Astrocyte of the spinal cord (primary cell): ENCODE data around the gene RNF144A.

Experiments
- DNase-seq: peaks from one replicate; pipeline ENCODE4 v3.0.0; 2011; ENCODE audit warnings: low read depth, low spot score
- H3K4me3 ChIP-seq: 2 replicates; pipeline ENCODE4 v1.5.1; 2011; ENCODE audit warnings: low read depth, mild to moderate bottlenecking, low read length, moderate library complexity
- CTCF ChIP-seq: IDR thresholded peaks from 2 replicates; pipeline ENCODE4 v1.5.1; 2012; ENCODE audit warnings: low read depth, mild to moderate bottlenecking, low read length, inconsistent platforms
- in situ Hi-C: cut with HindIII; loops from 2 replicates; pipeline ENCODE4 v1.10.0; 2017; ENCODE audit warnings: low sequenced_read_pairs

The RNF144A gene

GRCh38 chr2:7070483-7070882 is 153.3 kb downstream of the RNF144A start:
- no peak for DNase-seq
- in situ Hi-C loops: no loop called here
- TF ChIP-seq CTCF: no peak
- H3K4me3 ChIP-seq: no peak overlapping the region

GRCh38 chr2:7071154-7071553 is 153.9 kb downstream of the RNF144A start:
- TF ChIP-seq CTCF: no peak
- no peak for DNase-seq
- no peak overlapping the region for H3K4me3 ChIP-seq
- in situ Hi-C loops: no loop called here

- DNase-seq: no peak
- H3K4me3 ChIP-seq: no peak overlapping the region
- in situ Hi-C loops: no loop called here
- TF ChIP-seq CTCF: no peak
Observed at GRCh38 chr2:7071916-7072556, 154.8 kb downstream of the RNF144A start.

GRCh38 chr2:7073901-7074300 is 156.7 kb downstream of the RNF144A start:
- DNase-seq: no peak
- in situ Hi-C loops: no loop called here
- H3K4me3 ChIP-seq: no peak overlapping the region
- no peak for TF ChIP-seq CTCF

- no peak for DNase-seq
- H3K4me3 ChIP-seq: no peak overlapping the region
- no peak for TF ChIP-seq CTCF
- in situ Hi-C loops: no loop called here
Observed at GRCh38 chr2:7075834-7076233, 158.6 kb downstream of the RNF144A start.

- in situ Hi-C loops: no loop called here
- no peak for TF ChIP-seq CTCF
- no peak overlapping the region for H3K4me3 ChIP-seq
- no peak for DNase-seq
Observed at GRCh38 chr2:7077660-7078267, 160.6 kb downstream of the RNF144A start.
